MCF 10A (cell line): ENCODE measurements around the gene PTPRN2. TPM values are rescaled to one million over a fixed set of nuclear protein-coding genes. Genes with fewer than 3 reads are reported as not detected.

ENCODE experiments used
- BruUV-seq: library from RNA; stranded (reverse); fragments of 400-500 nt; replicated peaks from 2 replicates; lab custom pipeline; 2021; lab: Mats Ljungman, UMichigan
- CTCF ChIA-PET: fragments of 300-600 bp; sonication (Branson Sonifier 250); formaldehyde crosslinking; extraction: SDS; loops from one replicate; lab custom pipeline; 2021; ENCODE audit warnings: antibody characterized with exemption, inconsistent platforms; lab: Yijun Ruan, JAX
- POLR2A ChIA-PET: fragments of 300-600, 350-650 bp; sonication (Branson Sonifier 250); formaldehyde crosslinking; extraction: SDS; loops from one replicate; lab custom pipeline; 2020; ENCODE audit warnings: antibody characterized with exemption, inconsistent platforms; lab: Yijun Ruan, JAX
- DNase-seq: peaks from one replicate; pipeline ENCODE4 v3.0.0-alpha.2; 2018; ENCODE audit not compliant: unreplicated experiment
- H3K27ac Mint-ChIP-seq: one replicate; pipeline ENCODE4 v1.8.0; 2022; ENCODE audit warnings: mild to moderate bottlenecking, low read depth, mixed read lengths; ENCODE audit not compliant: unreplicated experiment
- H3K27me3 Mint-ChIP-seq: one replicate; pipeline ENCODE4 v1.8.0; 2022; ENCODE audit warnings: mixed read lengths; ENCODE audit not compliant: insufficient read depth, unreplicated experiment
- H3K36me3 Mint-ChIP-seq: one replicate; pipeline ENCODE4 v1.8.0; 2022; ENCODE audit warnings: mild to moderate bottlenecking, moderate library complexity, mixed read lengths; ENCODE audit not compliant: insufficient read depth, unreplicated experiment
- H3K4me1 Mint-ChIP-seq: one replicate; pipeline ENCODE4 v1.8.0; 2022; ENCODE audit warnings: mixed read lengths; ENCODE audit not compliant: insufficient read depth, unreplicated experiment
- H3K4me3 Mint-ChIP-seq: one replicate; pipeline ENCODE4 v1.8.0; 2022; ENCODE audit warnings: mild to moderate bottlenecking, moderate library complexity, mixed read lengths; ENCODE audit not compliant: unreplicated experiment
- H3K9me3 Mint-ChIP-seq: one replicate; pipeline ENCODE4 v1.8.0; 2022; ENCODE audit warnings: mixed read lengths; ENCODE audit not compliant: unreplicated experiment
- CTCF ChIP-seq: fragments of 200-600 bp; IDR thresholded peaks from one replicate; pipeline ENCODE4 v1.8.0; 2022; ENCODE audit warnings: antibody characterized with exemption, mild to moderate bottlenecking; ENCODE audit not compliant: unreplicated experiment
- intact Hi-C: fragments of 100-400 bp; cut with micrococcal nuclease; formaldehyde crosslinking; loops from 2 replicates; pipeline ENCODE4 v1.14.1; 2022
- total RNA-seq: library from RNA; stranded (reverse); gene quantifications from 2 replicates; pipeline ENCODE4 v1.2.3, GENCODE V29; 2022

The PTPRN2 gene
- total RNA-seq, 1 experiment from 2014 or later, result 4.5 TPM

DNA sequence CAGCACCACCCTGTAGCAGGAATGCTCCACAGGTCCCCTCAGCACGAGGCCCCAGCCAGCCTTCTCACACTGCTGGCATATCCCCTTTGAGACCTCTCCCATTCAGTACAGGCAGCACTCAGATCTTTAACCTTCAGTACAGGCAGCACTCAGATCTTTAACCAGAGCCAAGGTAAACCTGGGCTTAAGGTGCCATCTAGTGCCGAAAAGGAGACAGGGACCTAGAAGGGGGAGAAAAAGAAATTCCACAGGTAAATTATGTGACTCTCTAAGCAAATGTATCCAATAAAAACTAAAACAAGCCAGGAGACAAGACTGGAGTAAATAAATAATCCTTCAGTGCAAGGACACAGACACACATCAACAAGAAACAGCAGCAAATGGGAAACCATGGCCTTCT lies 358.6 kb downstream of the PTPRN2 start:
- TF ChIP-seq CTCF, result no peak
- intact Hi-C loops, result no loop called here
- no peak overlapping the region for H3K4me3 Mint-ChIP-seq
- ChIA-PET CTCF (interaction anchor here (0.6 kb wide), 1 partner anchor 36 kb away, joined by 3 read pairs; no protein-coding TSS in a partner anchor), POLR2A (no interaction called here)
- DNase-seq, result peak; percentile 0
- H3K36me3 Mint-ChIP-seq, result no peaks in the 10 kb centered on the region
- H3K27ac Mint-ChIP-seq, result no peak overlapping the region
- peaks cover 62% of the 10 kb centered on the region for H3K27me3 Mint-ChIP-seq
- H3K9me3 Mint-ChIP-seq, result peaks cover 35% of the 10 kb centered on the region
- no TSS peak for BruUV-seq
- H3K4me1 Mint-ChIP-seq, result no peaks in the 10 kb centered on the region

DNA sequence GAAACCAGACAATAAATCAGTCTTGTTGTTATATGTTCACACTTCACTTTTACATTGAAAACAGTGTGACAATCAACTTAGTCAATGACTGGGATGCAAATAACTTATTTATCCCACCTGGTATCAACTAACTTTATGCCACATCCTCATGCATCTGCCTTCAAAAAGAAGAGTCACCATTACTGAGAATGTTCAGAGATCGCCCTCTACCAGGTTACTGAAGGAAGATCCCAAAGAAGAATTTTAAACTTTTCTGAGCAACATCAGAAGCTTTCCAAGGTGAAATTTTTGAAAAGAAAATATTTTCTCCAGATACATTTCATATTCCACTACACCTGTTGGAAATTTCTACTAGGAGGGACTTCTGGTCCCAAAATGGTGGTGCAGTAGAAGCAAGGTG lies 359.5 kb downstream of the PTPRN2 start:
- H3K36me3 Mint-ChIP-seq, result no peaks in the 10 kb centered on the region
- H3K4me3 Mint-ChIP-seq, result no peak overlapping the region
- no peaks in the 10 kb centered on the region for H3K4me1 Mint-ChIP-seq
- POLR2A ChIA-PET, result no interaction called here
- H3K27ac Mint-ChIP-seq, result no peak overlapping the region
- no peak for DNase-seq
- H3K9me3 Mint-ChIP-seq, result peaks cover 30% of the 10 kb centered on the region
- peaks cover 70% of the 10 kb centered on the region for H3K27me3 Mint-ChIP-seq
- no TSS peak for BruUV-seq
- TF ChIP-seq CTCF, result no peak
- intact Hi-C loops, result no loop called here
- CTCF ChIA-PET, result interaction anchor here (0.6 kb wide), 1 partner anchor 317 kb away, joined by 3 read pairs; no protein-coding TSS in a partner anchor

DNA sequence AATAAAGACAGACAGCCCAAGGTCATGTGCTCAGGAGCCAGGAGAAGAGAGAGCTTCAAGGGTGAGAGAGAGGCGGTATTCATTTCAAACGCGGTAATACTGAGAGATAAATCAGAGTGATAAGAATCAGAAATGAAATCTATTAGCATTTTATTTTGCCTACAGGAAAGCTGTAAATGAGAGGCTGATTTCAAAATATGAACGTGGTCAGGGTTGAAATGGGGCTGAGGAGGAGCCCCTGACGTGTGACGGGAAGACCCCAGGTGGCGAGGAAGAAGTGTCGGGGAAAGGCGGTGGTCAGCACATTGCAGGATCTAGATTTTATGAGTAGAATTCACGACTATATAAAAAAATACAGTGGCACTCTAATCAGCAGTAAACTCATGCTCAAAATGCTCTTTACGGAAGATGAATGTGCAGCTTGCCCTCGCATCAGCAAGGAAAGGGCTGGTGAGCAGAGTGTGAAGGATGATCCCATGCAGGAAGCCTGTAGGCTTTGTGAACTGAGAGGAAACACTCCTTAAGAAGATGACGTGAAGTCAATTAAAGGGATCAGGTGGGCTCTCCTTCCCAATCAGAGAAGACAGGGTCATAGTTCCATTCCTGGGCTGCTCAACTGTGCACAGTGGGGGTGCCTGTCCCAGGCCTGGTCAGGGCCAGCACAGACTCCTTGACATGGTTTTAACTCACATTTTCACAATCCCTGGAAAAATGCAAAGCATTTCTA lies 360.2 kb downstream of the PTPRN2 start:
- ChIA-PET CTCF (interaction anchor here (0.6 kb wide), 1 partner anchor 243 kb away, joined by 3 read pairs; no protein-coding TSS in a partner anchor), POLR2A (no interaction called here)
- intact Hi-C loops, result no loop called here
- DNase-seq, result no peak
- H3K27ac Mint-ChIP-seq, result no peak overlapping the region
- no peaks in the 10 kb centered on the region for H3K4me1 Mint-ChIP-seq
- H3K36me3 Mint-ChIP-seq, result no peaks in the 10 kb centered on the region
- no peak for TF ChIP-seq CTCF
- H3K9me3 Mint-ChIP-seq, result peaks cover 33% of the 10 kb centered on the region
- H3K27me3 Mint-ChIP-seq, result peaks cover 72% of the 10 kb centered on the region
- no peak overlapping the region for H3K4me3 Mint-ChIP-seq
- BruUV-seq, result no TSS peak

DNA sequence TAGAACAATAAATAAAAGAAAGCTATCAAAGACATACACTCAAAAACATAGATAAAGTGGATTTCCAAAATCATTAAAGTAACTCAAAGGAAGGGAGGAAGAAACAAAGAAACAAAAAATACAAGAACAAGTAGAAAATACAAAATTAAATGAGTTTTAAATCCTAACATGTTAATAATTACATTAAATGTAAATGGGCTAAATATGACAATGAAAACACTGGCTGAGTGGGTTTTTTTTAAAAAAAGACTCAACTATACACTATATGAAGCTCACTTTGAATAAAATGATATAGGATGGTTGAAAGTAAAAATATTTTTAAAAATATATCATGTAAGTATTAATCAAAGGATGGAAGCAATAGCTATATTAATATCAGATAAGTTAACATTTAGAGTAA lies 371.4 kb downstream of the PTPRN2 start:
- no TSS peak for BruUV-seq
- no peak for TF ChIP-seq CTCF
- POLR2A ChIA-PET, result no interaction called here

More for the DNA sequence above, 371.4 kb downstream of the PTPRN2 start:
- Mint-ChIP-seq H3K4me3 (no peak overlapping the region), H3K27me3 (peaks cover 4% of the 10 kb centered on the region), H3K9me3 (peaks cover 58% of the 10 kb centered on the region), H3K36me3 (no peaks in the 10 kb centered on the region), H3K27ac (no peak overlapping the region), H3K4me1 (no peaks in the 10 kb centered on the region)
- CTCF ChIA-PET, result no interaction called here
- DNase-seq, result no peak
- intact Hi-C loops, result no loop called here
